LNCaP clone FGC (cell line): ENCODE measurements around the gene SNX1.
A peak's percentile ranks its signal among the peaks of the same experiment; 100 is the strongest.

Experiments used
- DNase-seq: peaks from one replicate; pipeline ENCODE4 v3.0.0-alpha.2; 2011; ENCODE audit warnings: low read depth
- H3K4me3 ChIP-seq: 2 replicates; pipeline ENCODE4 v1.5.1; 2011; ENCODE audit warnings: mild to moderate bottlenecking, low read depth, low read length, control low read depth
- TF ChIP-seq, protein P1 (sequence below): IDR thresholded peaks from 2 replicates; pipeline ENCODE4 v1.5.1; 2012; ENCODE audit warnings: mild to moderate bottlenecking; ENCODE audit not compliant: control insufficient read depth, insufficient read depth; ENCODE audit errors: extremely low read depth

Gene SNX1

DNA sequence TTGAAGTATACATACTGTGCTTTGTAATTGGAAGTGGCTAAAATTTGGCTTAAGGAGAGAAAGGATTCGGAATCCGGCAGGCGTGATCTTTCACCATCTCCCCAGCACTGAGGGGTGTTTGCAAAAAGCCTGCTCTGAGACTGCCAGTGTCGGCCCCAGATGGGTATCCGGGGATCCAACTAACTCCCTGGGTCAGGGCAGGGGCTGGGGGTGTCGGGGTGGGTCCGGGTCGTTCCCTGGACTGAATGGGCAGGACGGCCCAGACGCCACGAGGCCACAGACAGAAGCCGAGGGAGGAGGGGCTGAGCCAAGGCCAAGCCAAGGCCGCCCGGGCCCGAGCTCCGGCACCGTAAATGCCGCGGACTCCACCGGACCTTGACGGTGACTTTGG, 66.7 kb downstream of the SNX1 start:
- TF ChIP-seq, protein P1, sequence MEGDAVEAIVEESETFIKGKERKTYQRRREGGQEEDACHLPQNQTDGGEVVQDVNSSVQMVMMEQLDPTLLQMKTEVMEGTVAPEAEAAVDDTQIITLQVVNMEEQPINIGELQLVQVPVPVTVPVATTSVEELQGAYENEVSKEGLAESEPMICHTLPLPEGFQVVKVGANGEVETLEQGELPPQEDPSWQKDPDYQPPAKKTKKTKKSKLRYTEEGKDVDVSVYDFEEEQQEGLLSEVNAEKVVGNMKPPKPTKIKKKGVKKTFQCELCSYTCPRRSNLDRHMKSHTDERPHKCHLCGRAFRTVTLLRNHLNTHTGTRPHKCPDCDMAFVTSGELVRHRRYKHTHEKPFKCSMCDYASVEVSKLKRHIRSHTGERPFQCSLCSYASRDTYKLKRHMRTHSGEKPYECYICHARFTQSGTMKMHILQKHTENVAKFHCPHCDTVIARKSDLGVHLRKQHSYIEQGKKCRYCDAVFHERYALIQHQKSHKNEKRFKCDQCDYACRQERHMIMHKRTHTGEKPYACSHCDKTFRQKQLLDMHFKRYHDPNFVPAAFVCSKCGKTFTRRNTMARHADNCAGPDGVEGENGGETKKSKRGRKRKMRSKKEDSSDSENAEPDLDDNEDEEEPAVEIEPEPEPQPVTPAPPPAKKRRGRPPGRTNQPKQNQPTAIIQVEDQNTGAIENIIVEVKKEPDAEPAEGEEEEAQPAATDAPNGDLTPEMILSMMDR, result no peak
- no peak for DNase-seq
- peak overlapping the region; percentile 89 for H3K4me3 ChIP-seq

DNA sequence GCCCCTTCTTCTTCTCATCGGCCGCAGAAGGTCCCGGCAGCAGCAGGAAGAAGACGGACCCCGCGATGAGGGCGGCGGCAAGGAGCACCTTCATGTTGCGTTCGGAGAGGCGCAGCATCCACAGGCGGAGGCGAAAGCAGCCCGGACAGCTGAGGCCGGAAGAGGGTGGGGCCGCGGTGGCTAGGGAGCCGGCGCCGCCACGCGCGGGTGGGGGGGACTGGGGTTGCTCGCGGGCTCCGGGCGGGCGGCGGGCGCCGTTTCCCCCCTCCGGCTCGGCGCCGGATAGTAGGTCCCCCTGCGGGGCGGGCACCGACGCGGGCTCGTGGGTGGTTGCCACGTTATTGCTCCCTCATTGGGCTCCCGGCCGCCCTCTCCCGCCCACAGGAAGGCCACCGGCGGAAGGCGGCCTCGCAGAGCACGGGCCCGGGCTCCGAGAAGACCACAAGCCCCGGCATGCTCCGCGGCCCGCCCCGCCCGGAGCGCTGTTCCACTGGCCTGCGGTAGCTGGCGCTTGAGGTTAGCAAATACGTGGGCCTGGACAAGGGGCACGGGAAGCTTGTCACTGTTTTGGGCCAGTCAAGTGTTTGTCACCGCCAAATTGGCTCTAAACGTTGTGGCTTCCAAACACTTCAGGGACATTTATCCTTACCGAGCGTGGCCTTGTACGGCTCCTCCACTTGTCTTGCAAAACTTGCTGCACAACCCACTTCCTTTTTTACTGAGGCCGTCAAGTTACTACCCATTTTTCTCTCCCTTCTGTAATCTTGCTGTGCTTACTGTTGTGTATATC, 67.3 kb downstream of the SNX1 start, which contains the start of gene PPIB:
Gene PPIB (minus strand): TSS at position 154 of the 790 bp plus-strand sequence. CDS start 36 bp downstream, at position 118.
- peak; percentile 92 for DNase-seq
- H3K4me3 ChIP-seq, result peak within 1 kb of the TSS; percentile 89
- TF ChIP-seq, protein P1, result peak; percentile 68

DNA sequence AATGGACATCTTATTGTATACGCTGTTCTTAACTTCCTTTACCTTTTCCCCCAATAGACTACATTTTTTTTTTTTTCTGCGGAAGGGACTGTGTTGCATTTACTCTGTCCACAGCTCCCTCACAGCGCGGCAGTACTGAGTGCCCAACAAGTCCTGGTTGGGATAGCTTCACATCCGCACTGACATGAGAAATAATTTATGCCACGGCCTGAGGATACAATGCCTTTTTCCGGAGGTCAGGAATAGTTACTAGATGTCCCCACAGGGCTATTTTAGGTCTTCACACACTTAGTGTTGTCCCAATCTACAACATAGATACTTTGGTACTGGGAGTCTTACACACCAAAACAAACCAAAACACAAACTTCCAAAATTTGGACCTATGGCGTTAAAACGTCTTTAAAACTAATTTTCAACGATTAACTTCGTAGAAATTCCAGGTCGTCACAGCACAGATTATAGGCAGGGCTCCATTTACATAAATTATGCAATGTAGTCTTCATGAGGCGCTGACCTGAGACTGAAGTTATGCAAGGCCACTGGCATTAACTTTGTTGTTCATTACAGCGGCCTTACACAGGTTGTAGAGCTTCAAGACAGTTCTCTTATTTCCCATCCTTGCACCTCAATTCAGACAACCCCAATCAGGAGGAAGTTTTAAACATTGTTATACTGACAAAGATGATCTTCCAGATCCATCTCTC, 68.0 kb downstream of the SNX1 start:
- peak overlapping the region; percentile 49 for H3K4me3 ChIP-seq
- DNase-seq, result no peak
- TF ChIP-seq, protein P1, result no peak

DNA sequence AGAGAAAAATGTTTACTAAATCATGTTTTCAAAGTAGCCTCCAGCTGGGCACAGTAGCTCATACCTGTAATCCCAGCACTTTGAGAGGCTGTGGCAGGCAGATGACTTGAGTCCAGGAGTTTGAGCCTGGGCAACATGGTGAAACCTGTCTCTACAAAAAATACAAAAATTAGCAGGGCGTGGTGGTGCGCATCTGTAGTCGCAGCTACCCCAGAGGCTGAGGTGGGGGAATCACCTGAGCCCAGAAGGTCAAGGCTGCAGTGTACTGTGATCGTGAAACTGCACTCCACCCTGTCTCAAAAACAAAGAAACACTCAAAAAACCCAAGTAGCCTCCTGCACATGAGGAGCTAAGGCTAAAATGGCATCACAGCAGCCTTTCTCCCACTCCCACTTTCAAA, 68.7 kb downstream of the SNX1 start:
- no peak overlapping the region for H3K4me3 ChIP-seq
- DNase-seq, result no peak

DNA sequence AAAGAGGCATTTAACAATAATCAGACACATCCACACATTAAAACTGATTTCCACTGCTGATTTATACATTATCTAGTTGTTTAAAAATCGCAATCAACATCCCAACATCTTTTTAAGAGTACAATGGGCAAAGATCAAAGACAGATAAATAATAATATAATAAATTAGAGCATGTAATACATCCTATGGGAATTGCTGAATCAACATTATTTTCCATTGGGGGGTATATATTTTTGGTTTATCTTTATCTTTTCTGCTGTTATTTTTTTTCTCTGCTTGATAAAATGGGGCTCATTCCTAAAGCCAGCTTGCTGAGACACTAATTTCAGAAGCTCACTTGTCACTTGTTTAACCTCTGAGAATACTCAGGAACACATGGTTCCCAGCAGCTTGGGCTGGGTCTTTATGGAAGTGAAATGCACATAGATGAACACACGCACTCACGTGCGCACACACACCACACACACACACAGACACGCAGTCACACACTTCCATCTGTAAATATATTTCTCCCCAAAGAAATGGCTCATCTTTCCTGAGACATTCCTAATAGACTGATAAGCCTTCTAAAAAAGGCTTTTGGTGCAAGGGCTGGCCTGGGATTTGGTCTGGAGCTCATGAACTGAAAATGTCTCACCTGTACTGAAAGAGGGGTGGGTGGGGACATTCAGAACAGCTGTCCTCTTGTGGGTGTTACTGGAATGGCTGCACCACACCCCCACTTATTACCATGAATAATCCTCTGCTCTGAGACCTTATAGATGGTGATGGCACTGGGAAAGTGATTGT, 70.5 kb downstream of the SNX1 start:
- TF ChIP-seq, protein P1, result no peak
- no peak for DNase-seq
- H3K4me3 ChIP-seq, result no peak overlapping the region

More for the DNA sequence above, 68.7 kb downstream of the SNX1 start:
- TF ChIP-seq, protein P1, result no peak

DNA sequence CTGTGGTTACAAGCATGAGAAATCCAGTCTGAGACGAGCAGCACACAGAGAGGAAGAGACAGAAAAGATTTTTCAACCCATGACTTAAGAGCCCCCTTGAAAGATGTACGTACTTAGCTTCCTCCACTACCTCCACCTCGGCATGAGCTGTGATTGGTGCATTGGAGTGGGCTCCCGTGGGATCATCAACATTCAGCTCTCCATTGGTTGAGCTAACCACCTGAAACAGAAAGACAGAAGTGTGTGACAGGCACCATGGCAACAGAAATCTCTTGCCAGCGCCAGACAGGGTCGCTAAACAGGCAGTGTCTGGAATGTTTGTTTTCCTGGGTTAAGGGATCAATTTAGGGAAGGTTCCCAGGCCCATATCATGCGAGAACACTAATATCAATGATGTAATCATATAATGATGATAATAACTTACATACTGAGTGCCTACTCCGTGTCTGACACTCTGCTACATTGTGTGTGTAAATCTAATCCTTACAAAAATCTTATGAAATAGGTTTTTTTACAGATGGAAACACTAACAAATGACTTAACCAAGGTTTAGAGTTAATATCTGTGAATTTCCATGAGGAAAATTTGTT, 84.5 kb downstream of the SNX1 start:
- no peak overlapping the region for H3K4me3 ChIP-seq
- TF ChIP-seq, protein P1, result no peak
- DNase-seq, result no peak
